Esophagus muscularis mucosa (tissue), 4 donors: Measurements from ENCODE around the gene ABCB10. TPM values are rescaled to one million over a fixed set of nuclear protein-coding genes. Genes with fewer than 3 reads are reported as not detected.

Source experiments
- DNase-seq: peaks from one replicate; pipeline ENCODE4 v3.0.0-alpha.2; 2017; ENCODE audit errors: extremely low spot score
- H3K27ac ChIP-seq, 4 donors: fragments of 200-600 bp; sonication (generic); replicated peaks in 1 of 4; 1 replicate in 3 of 4; 2 replicates in 1 of 4; pipeline ENCODE4 v1.5.1; 2016 to 2019; ENCODE audit warnings: mild to moderate bottlenecking in 1 of 4
- H3K27me3 ChIP-seq, 4 donors: fragments of 200-600 bp; sonication (generic); one replicate each; pipeline versions ENCODE4 v1.5.1 to v1.6.0; 2016 to 2019
- H3K36me3 ChIP-seq, 4 donors: fragments of 200-600 bp; sonication (generic); one replicate each; pipeline ENCODE4 v1.5.1; 2016 to 2019
- H3K4me1 ChIP-seq, 4 donors: fragments of 200-600 bp; sonication (generic); one replicate each; pipeline ENCODE4 v1.5.1; 2016 to 2019
- H3K4me3 ChIP-seq, 4 donors: fragments of 200-600 bp; sonication (generic); 1 replicate in 2 of 4; 2 replicates in 2 of 4; pipeline ENCODE4 v1.5.1; 2016 to 2019; ENCODE audit warnings: mild to moderate bottlenecking in 4 of 4, moderate library complexity in 1 of 4
- H3K9me3 ChIP-seq, 4 donors: fragments of 200-600 bp; sonication (generic); 1 replicate in 3 of 4; 2 replicates in 1 of 4; pipeline ENCODE4 v1.5.1; 2016 to 2019
- CTCF ChIP-seq, 3 experiments: fragments of 200-600 bp in 2 of 3; fragments of 450-650 bp in 1 of 3; sonication (generic) in 2 of 3; IDR thresholded peaks; one replicate each; pipeline ENCODE4 v1.5.1; 2017 to 2019; ENCODE audit warnings: antibody characterized with exemption in 3 of 3, mild to moderate bottlenecking in 2 of 3, moderate library complexity in 1 of 3
- EP300 ChIP-seq: sonication (generic); formaldehyde crosslinking; IDR thresholded peaks from one replicate; pipeline ENCODE4 v1.6.1; 2017; ENCODE audit warnings: antibody characterized with exemption
- POLR2A ChIP-seq: fragments of 450-650 bp; IDR thresholded peaks from one replicate; pipeline ENCODE4 v1.6.1; 2017; ENCODE audit warnings: antibody characterized with exemption, moderate library complexity, mild to moderate bottlenecking, low read depth
- POLR2AphosphoS5 ChIP-seq, 2 donors: sonication (generic); formaldehyde crosslinking; IDR thresholded peaks; one replicate each; pipeline ENCODE4 v1.6.1; 2017; ENCODE audit warnings: antibody characterized with exemption in 2 of 2
- WGBS: methylation state at CpG from one replicate; pipeline ENCODE4 v1.1.5; 2018; 5-methylcytosine and 5-hydroxymethylcytosine counted together
- intact Hi-C: fragments of 100-400 bp; cut with DNase I; formaldehyde crosslinking; loops from one replicate; pipeline ENCODE4 v1.15.1; 2023
- total RNA-seq, 4 donors: library from RNA; depleted of rRNA; stranded (reverse); fragments of >200 nt; gene quantifications; one replicate each; pipeline versions ENCODE4 v1.1.0 to v1.2.1, GENCODE V29; 2016

The ABCB10 gene
- total RNA-seq, 4 donors from 2014 or later = 14.1 to 28.7 (median 21.3) TPM

GRCh38 chr1:229594227-229595008 is 35.9 kb upstream of the ABCB10 start:
- Histone ChIP-seq H3K27ac (no peak overlapping the region), H3K27me3 (no peaks in the 10 kb centered on the region), H3K9me3 (no peaks in the 10 kb centered on the region), H3K4me3 (no peak overlapping the region), H3K36me3 (peaks cover 14 to 40% (median 22%) of the 10 kb centered on the region in 4 donors), H3K4me1 (peaks cover 25 to 38% (median 34%) of the 10 kb centered on the region in 4 donors)
- intact Hi-C loops = no loop called here
- DNase-seq = no peak
- 94% methylated on average over 29 of the region's 34 CpGs for WGBS
- TF ChIP-seq POLR2AphosphoS5 (IDR thresholded peaks at IDR 0.05) (no peak), CTCF (IDR thresholded peaks at IDR 0.05) (no peak), POLR2A (no peak), EP300 (no peak)

- no peaks in the 10 kb centered on the region for H3K27me3 ChIP-seq
- H3K4me3 ChIP-seq = no peak overlapping the region
- no peak for DNase-seq
- H3K36me3 ChIP-seq = peaks cover 14 to 40% (median 22%) of the 10 kb centered on the region in 4 donors
- WGBS = 92% methylated on average over 12 of the region's 12 CpGs
- TF ChIP-seq POLR2A = no peak
- TF ChIP-seq POLR2AphosphoS5 (IDR thresholded peaks at IDR 0.05) = no peak
- no peak for TF ChIP-seq EP300
- no peak for TF ChIP-seq CTCF (IDR thresholded peaks at IDR 0.05)
- intact Hi-C loops = no loop called here
- H3K27ac ChIP-seq = no peak overlapping the region
- peaks cover 23 to 32% (median 30%) of the 10 kb centered on the region in 4 donors for H3K4me1 ChIP-seq
- no peaks in the 10 kb centered on the region for H3K9me3 ChIP-seq
Measured at GRCh38 chr1:229593800-229594199, 35.3 kb upstream of the ABCB10 start.

GRCh38 chr1:229590119-229590518 is 31.6 kb upstream of the ABCB10 start:
- intact Hi-C loops = no loop called here
- H3K27ac ChIP-seq = no peak overlapping the region
- 78% methylated on average over 5 of the region's 5 CpGs for WGBS
- no peaks in the 10 kb centered on the region for H3K27me3 ChIP-seq
- no peak for TF ChIP-seq EP300
- no peak for TF ChIP-seq CTCF (IDR thresholded peaks at IDR 0.05)
- TF ChIP-seq POLR2AphosphoS5 (IDR thresholded peaks at IDR 0.05) = no peak
- TF ChIP-seq POLR2A = no peak
- no peak for DNase-seq
- peaks cover 13 to 42% (median 22%) of the 10 kb centered on the region in 4 donors for H3K36me3 ChIP-seq
- no peaks in the 10 kb centered on the region for H3K9me3 ChIP-seq
- no peak overlapping the region for H3K4me3 ChIP-seq
- no peaks in the 10 kb centered on the region for H3K4me1 ChIP-seq

GRCh38 chr1:229585338-229585737 is 26.8 kb upstream of the ABCB10 start:
- Histone ChIP-seq H3K36me3 (peaks cover 0 to 4% (median 0%) of the 10 kb centered on the region in 4 donors), H3K27ac (no peak overlapping the region), H3K9me3 (no peaks in the 10 kb centered on the region), H3K4me1 (peaks cover 10 to 15% (median 12%) of the 10 kb centered on the region in 4 donors), H3K4me3 (no peak overlapping the region), H3K27me3 (no peaks in the 10 kb centered on the region)
- intact Hi-C loops = no loop called here
- 73% methylated on average over 2 of the region's 2 CpGs for WGBS
- TF ChIP-seq EP300 = no peak
- no peak for TF ChIP-seq POLR2A
- no peak for TF ChIP-seq POLR2AphosphoS5 (IDR thresholded peaks at IDR 0.05)
- TF ChIP-seq CTCF (IDR thresholded peaks at IDR 0.05) = no peak
- no peak for DNase-seq
